Panc1 (cell line): ENCODE data around the gene RXYLT1.

Experiments
- SIN3A ChIP-seq: IDR thresholded peaks from 2 replicates; pipeline ENCODE4 v1.6.1; 2012; ENCODE audit warnings: low read depth, mild to moderate bottlenecking, low read length, moderate library complexity, borderline replicate concordance; ENCODE audit not compliant: insufficient read depth
- TF ChIP-seq, protein P1 (sequence below): fragments of 450-650 bp; IDR thresholded peaks from 2 replicates; pipeline ENCODE4 v1.5.1; 2017; ENCODE audit warnings: mild to moderate bottlenecking

GRCh38 chr12:63846238-63846967 lies 66.7 kb downstream of the RXYLT1 start:
- TF ChIP-seq, protein P1, sequence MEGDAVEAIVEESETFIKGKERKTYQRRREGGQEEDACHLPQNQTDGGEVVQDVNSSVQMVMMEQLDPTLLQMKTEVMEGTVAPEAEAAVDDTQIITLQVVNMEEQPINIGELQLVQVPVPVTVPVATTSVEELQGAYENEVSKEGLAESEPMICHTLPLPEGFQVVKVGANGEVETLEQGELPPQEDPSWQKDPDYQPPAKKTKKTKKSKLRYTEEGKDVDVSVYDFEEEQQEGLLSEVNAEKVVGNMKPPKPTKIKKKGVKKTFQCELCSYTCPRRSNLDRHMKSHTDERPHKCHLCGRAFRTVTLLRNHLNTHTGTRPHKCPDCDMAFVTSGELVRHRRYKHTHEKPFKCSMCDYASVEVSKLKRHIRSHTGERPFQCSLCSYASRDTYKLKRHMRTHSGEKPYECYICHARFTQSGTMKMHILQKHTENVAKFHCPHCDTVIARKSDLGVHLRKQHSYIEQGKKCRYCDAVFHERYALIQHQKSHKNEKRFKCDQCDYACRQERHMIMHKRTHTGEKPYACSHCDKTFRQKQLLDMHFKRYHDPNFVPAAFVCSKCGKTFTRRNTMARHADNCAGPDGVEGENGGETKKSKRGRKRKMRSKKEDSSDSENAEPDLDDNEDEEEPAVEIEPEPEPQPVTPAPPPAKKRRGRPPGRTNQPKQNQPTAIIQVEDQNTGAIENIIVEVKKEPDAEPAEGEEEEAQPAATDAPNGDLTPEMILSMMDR = no peak; the same call in 1 of the 2 replicates
- TF ChIP-seq SIN3A = no peak
